Activated naive CD4-positive, alpha-beta T cell treated with anti-CD3 and anti-CD28 coated beads, Interleukin-2, amount 50 U/mL, for 16 hours (primary cell): ENCODE results near the gene TRPM8.

Experiments used
- DNase-seq: peaks from one replicate; pipeline ENCODE4 v3.0.0-alpha.2; 2020

TRPM8 gene

GRCh38 chr2:234003972-234004617 is 86.9 kb downstream of the TRPM8 start:
- no peak for DNase-seq

GRCh38 chr2:234005126-234005525 is 88.0 kb downstream of the TRPM8 start:
- DNase-seq, result no peak

- no peak for DNase-seq
Observed at GRCh38 chr2:234006501-234006900, 89.3 kb downstream of the TRPM8 start.

- no peak for DNase-seq
Observed at GRCh38 chr2:234014427-234014826, 97.3 kb downstream of the TRPM8 start.

GRCh38 chr2:234015861-234016260 is 98.7 kb downstream of the TRPM8 start:
- no peak for DNase-seq

GRCh38 chr2:234019896-234020295 is 102.7 kb downstream of the TRPM8 start:
- DNase-seq, result no peak

GRCh38 chr2:234020332-234020731 is 103.2 kb downstream of the TRPM8 start:
- no peak for DNase-seq

- DNase-seq, result no peak
Observed at GRCh38 chr2:234022424-234022823, 105.3 kb downstream of the TRPM8 start.

- DNase-seq, result no peak
Observed at GRCh38 chr2:234024304-234024703, 107.1 kb downstream of the TRPM8 start.

- DNase-seq, result no peak
Observed at GRCh38 chr2:234025466-234025865, 108.3 kb downstream of the TRPM8 start.

GRCh38 chr2:234025891-234026401 is 108.8 kb downstream of the TRPM8 start:
- DNase-seq, result no peak

- no peak for DNase-seq
Observed at GRCh38 chr2:234026693-234027254, 109.6 kb downstream of the TRPM8 start.

GRCh38 chr2:234027641-234028040 is 110.5 kb downstream of the TRPM8 start:
- DNase-seq, result no peak

- no peak for DNase-seq
Observed at GRCh38 chr2:234029150-234029733, 112.1 kb downstream of the TRPM8 start.

GRCh38 chr2:234031207-234031606 is 114.0 kb downstream of the TRPM8 start:
- no peak for DNase-seq

- DNase-seq, result no peak
Observed at GRCh38 chr2:234032279-234032856, 115.2 kb downstream of the TRPM8 start.

- DNase-seq, result no peak
Observed at GRCh38 chr2:234033174-234033573, 116.0 kb downstream of the TRPM8 start.

GRCh38 chr2:234033885-234034284 is 116.7 kb downstream of the TRPM8 start:
- no peak for DNase-seq

- DNase-seq, result no peak
Observed at GRCh38 chr2:234038076-234038802, 121.1 kb downstream of the TRPM8 start.

GRCh38 chr2:234044157-234044556 is 127.0 kb downstream of the TRPM8 start:
- DNase-seq, result no peak

- no peak for DNase-seq
Observed at GRCh38 chr2:234046521-234046920, 129.3 kb downstream of the TRPM8 start.

GRCh38 chr2:234047361-234047760 is 130.2 kb downstream of the TRPM8 start:
- DNase-seq, result no peak

- no peak for DNase-seq
Observed at GRCh38 chr2:234048049-234048448, 130.9 kb downstream of the TRPM8 start.
